Suprapubic skin (tissue), 4 donors: ENCODE results near the gene LRCH1. TPM values are rescaled to one million over a fixed set of nuclear protein-coding genes. Genes with fewer than 3 reads are reported as not detected.

Source experiments
- DNase-seq, 2 donors: peaks; one replicate each; pipeline ENCODE4 v3.0.0-alpha.2; 2019; ENCODE audit warnings: low spot score in 2 of 2
- H3K27ac ChIP-seq: fragments of 200-600 bp; sonication (generic); one replicate; pipeline ENCODE4 v1.5.1; 2019
- H3K27me3 ChIP-seq: fragments of 200-600 bp; sonication (generic); one replicate; pipeline ENCODE4 v1.5.1; 2019
- H3K36me3 ChIP-seq: fragments of 200-600 bp; sonication (generic); one replicate; pipeline ENCODE4 v1.5.1; 2019
- H3K4me1 ChIP-seq: fragments of 200-600 bp; sonication (generic); one replicate; pipeline ENCODE4 v1.5.1; 2019
- H3K4me3 ChIP-seq: fragments of 200-600 bp; sonication (generic); one replicate; pipeline ENCODE4 v1.5.1; 2019; ENCODE audit warnings: mild to moderate bottlenecking
- H3K9me3 ChIP-seq: fragments of 200-600 bp; sonication (generic); one replicate; pipeline ENCODE4 v1.5.1; 2019
- EP300 ChIP-seq: sonication (generic); formaldehyde crosslinking; IDR thresholded peaks from one replicate; pipeline ENCODE4 v1.6.1; 2017; ENCODE audit warnings: antibody characterized with exemption
- POLR2A ChIP-seq, 2 donors: fragments of 450-650 bp; IDR thresholded peaks; one replicate each; pipeline ENCODE4 v1.6.1; 2017; ENCODE audit warnings: antibody characterized with exemption in 2 of 2, mild to moderate bottlenecking in 2 of 2, moderate library complexity in 2 of 2
- POLR2AphosphoS5 ChIP-seq, 3 donors: sonication (generic); formaldehyde crosslinking; IDR thresholded peaks; one replicate each; pipeline ENCODE4 v1.6.1; 2017; ENCODE audit warnings: antibody characterized with exemption in 3 of 3
- WGBS: methylation state at CpG from one replicate; pipeline ENCODE4 v1.1.5; 2018; 5-methylcytosine and 5-hydroxymethylcytosine counted together
- total RNA-seq, 4 donors: library from RNA; depleted of rRNA; stranded (reverse); fragments of >200 nt; gene quantifications; one replicate each; pipeline ENCODE4 v1.1.0, GENCODE V29; 2016
- TF ChIP-seq, protein P1 (sequence below), 2 donors: fragments of 200-600 bp in 1 of 2; fragments of 450-650 bp in 1 of 2; sonication (generic) in 1 of 2; IDR thresholded peaks; one replicate each; pipeline ENCODE4 v1.5.1; 2016 to 2019; ENCODE audit warnings: antibody characterized with exemption in 2 of 2, mild to moderate bottlenecking in 1 of 2, moderate library complexity in 1 of 2

The LRCH1 gene
- total RNA-seq, 4 donors from 2014 or later = 29.1 to 44.7 (median 34.9) TPM

DNA sequence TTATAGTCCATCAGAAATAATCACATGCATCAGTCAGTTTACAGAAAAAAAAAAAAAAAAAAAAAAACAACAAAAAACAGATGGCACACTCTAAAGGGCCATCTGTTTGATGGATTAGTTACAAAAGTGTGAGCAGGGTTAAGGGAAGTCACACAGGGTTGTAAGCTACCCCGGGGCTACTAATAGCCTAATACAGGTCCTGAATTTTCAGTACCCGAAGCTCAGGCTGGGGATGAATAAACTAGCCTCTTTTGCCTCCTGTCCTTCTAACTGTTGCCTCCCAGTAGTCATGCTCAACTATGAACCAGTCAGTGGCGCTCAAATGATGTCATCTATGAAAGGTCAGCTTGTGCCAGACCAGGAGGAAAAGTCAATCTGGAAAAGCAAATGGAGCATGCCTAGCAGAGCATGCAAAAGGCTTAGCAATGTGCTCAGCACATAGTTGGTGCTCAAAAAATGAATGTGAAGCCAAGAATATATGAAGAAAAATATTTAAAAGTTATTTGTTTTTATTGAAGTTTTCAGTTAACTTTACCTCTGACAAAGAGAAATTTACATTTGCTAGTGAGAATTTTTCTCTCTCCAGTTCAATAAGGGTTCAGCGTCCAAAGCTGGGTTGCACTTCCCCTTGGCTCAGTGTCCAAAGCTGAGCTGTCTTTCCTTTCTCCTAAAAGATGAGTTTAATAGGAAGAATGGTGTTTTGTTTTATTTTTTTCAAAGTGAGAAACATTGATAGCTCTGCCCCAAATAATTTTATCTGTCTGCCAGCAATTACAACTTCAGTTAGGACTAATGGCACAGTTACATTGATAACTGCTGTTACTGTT, 30.8 kb upstream of the LRCH1 start:
- Histone ChIP-seq H3K27me3 (no peaks in the 10 kb centered on the region), H3K27ac (no peak overlapping the region), H3K36me3 (no peaks in the 10 kb centered on the region), H3K4me3 (no peak overlapping the region), H3K9me3 (no peaks in the 10 kb centered on the region), H3K4me1 (peaks cover 7% of the 10 kb centered on the region)
- no peak for DNase-seq
- WGBS = 33% methylated on average over 4 of the region's 4 CpGs
- TF ChIP-seq EP300 (no peak), POLR2A (IDR thresholded peaks at IDR 0.05) (no peak), POLR2AphosphoS5 (IDR thresholded peaks at IDR 0.05) (no peak)
- TF ChIP-seq, protein P1, sequence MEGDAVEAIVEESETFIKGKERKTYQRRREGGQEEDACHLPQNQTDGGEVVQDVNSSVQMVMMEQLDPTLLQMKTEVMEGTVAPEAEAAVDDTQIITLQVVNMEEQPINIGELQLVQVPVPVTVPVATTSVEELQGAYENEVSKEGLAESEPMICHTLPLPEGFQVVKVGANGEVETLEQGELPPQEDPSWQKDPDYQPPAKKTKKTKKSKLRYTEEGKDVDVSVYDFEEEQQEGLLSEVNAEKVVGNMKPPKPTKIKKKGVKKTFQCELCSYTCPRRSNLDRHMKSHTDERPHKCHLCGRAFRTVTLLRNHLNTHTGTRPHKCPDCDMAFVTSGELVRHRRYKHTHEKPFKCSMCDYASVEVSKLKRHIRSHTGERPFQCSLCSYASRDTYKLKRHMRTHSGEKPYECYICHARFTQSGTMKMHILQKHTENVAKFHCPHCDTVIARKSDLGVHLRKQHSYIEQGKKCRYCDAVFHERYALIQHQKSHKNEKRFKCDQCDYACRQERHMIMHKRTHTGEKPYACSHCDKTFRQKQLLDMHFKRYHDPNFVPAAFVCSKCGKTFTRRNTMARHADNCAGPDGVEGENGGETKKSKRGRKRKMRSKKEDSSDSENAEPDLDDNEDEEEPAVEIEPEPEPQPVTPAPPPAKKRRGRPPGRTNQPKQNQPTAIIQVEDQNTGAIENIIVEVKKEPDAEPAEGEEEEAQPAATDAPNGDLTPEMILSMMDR (IDR thresholded peaks at IDR 0.05) = no peak

DNA sequence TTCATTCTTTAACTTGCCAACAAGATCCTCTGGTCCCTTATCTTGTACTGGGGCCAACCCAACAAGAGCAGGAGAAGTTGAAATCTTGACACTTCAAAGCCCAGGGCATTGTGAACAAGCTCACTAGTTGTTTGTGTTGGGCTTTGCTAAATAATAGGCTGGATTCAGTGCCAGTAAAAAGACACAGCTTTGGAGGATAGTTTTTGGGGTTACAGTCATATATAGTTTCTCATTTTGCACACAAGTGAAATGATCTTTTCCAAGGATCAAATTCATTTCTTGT, 30.3 kb upstream of the LRCH1 start:
- H3K4me1 ChIP-seq = peaks cover 1% of the 10 kb centered on the region
- no peak for DNase-seq
- no peaks in the 10 kb centered on the region for H3K9me3 ChIP-seq
- no peak overlapping the region for H3K4me3 ChIP-seq
- no peaks in the 10 kb centered on the region for H3K36me3 ChIP-seq
- TF ChIP-seq EP300 (no peak), POLR2A (IDR thresholded peaks at IDR 0.05) (no peak), POLR2AphosphoS5 (IDR thresholded peaks at IDR 0.05) (no peak)
- TF ChIP-seq, protein P1 (IDR thresholded peaks at IDR 0.05) = no peak
- no peak overlapping the region for H3K27ac ChIP-seq
- no peaks in the 10 kb centered on the region for H3K27me3 ChIP-seq

DNA sequence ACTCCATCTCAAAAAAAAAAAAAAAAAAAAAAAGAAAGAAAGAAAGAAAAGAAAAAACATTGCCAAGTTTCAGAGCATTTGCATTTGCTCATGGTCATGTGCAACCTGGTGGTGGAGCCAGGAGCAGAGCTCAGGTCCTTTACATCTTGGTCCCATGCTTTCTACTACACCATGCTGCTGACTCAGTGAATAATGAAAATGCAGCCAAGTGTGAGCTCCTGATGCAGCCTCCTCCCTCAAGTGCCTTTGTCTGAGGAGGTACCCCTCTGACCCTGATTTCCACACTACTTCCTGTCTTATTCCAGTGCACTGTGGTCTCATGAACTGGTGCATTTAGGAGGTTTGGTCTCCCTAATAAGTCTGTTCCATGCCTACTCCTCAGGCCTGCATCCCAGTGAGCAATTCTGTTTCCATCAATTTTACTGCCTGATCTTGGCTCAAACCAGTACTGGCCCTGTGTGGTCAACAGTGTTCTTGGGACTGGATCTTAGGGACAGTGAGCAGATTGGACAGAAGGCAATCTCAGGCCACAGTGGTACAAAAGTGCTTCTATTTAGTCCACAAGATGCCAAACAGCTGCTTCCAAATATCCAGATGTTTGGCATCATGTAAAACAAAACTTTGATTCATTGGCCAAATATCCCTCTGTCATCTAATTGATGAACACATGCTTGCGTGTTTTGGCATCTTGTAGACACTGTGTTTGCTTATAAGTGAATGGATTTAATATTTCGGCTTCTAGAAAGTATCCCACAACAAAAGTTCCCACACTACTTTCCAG, 28.8 kb upstream of the LRCH1 start:
- no peak for TF ChIP-seq POLR2AphosphoS5 (IDR thresholded peaks at IDR 0.05)
- no peak for TF ChIP-seq EP300
- no peak for TF ChIP-seq POLR2A (IDR thresholded peaks at IDR 0.05)
- TF ChIP-seq, protein P1 (IDR thresholded peaks at IDR 0.05) = no peak
- Histone ChIP-seq H3K4me3 (no peak overlapping the region), H3K36me3 (no peaks in the 10 kb centered on the region), H3K27ac (no peak overlapping the region), H3K27me3 (no peaks in the 10 kb centered on the region), H3K4me1 (no peaks in the 10 kb centered on the region), H3K9me3 (no peaks in the 10 kb centered on the region)
- 51% methylated on average over 2 of the region's 2 CpGs for WGBS
- no peak for DNase-seq

DNA sequence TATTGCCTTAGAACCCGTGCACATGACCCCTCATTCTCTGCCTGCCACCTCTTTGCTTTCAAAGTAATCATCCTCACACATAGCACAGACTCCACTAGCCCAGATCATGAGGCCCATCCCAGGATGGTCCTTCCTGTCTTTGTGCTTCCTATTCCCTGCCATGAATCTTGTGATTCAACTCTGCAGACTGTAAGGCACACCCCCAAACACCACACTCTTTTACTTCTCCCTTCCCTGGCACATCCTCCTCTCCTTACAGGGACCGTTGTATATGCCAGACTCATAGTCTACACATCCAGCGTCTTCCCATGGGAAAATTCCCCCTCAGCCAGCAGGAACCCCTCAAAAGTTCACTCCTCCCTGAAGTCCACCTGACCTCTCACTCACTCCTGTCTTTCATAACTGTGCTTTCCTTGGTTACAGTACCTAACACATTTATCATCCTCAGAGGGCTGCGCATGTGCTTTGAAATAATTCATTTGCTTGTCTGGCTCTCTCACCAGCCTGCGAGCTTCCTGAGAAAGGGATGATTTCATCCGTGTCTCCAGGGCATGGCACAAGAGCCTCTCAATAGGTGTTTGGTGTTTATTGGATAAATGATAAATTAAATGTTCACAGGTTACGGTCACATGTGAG, 26.8 kb upstream of the LRCH1 start:
- Histone ChIP-seq H3K4me1 (no peaks in the 10 kb centered on the region), H3K4me3 (no peak overlapping the region), H3K27ac (no peak overlapping the region), H3K36me3 (no peaks in the 10 kb centered on the region), H3K27me3 (no peaks in the 10 kb centered on the region), H3K9me3 (no peaks in the 10 kb centered on the region)
- WGBS = 58% methylated on average over 7 of the region's 7 CpGs
- no peak for DNase-seq
- no peak for TF ChIP-seq POLR2AphosphoS5 (IDR thresholded peaks at IDR 0.05)
- TF ChIP-seq EP300 = no peak
- TF ChIP-seq POLR2A (IDR thresholded peaks at IDR 0.05) = no peak
- TF ChIP-seq, protein P1 (IDR thresholded peaks at IDR 0.05) = no peak

DNA sequence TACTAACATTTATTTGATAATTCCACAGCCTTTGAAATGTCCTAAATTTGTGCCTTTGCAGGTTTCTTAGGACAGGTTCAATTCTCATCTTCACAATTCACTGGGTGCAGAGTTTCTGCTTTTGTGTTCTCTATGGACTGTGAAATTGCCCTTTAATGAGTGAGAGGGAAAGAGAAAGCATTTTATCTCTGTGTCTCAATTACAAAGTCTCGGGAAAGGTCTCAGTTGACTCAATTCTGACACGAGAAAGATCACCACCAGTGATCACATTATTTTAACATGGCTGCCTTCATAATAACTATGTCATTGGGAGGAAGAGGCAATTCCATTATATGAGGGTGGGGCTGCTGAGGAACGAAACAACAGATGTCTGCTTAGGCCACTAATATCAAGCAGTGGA, 26.2 kb upstream of the LRCH1 start:
- Histone ChIP-seq H3K27me3 (no peaks in the 10 kb centered on the region), H3K4me1 (no peaks in the 10 kb centered on the region), H3K4me3 (no peak overlapping the region), H3K36me3 (no peaks in the 10 kb centered on the region), H3K27ac (no peak overlapping the region), H3K9me3 (no peaks in the 10 kb centered on the region)
- no peak for DNase-seq
- TF ChIP-seq, protein P1 (IDR thresholded peaks at IDR 0.05) = no peak
- TF ChIP-seq EP300 = no peak
- no peak for TF ChIP-seq POLR2A (IDR thresholded peaks at IDR 0.05)
- TF ChIP-seq POLR2AphosphoS5 (IDR thresholded peaks at IDR 0.05) = no peak
- WGBS = 55% methylated on average over 3 of the region's 3 CpGs
